GM12875 (cell line): ENCODE data around the gene MDFIC.

Experiments
- H3K4me3 ChIP-seq: one replicate; pipeline ENCODE4 v1.5.1; 2011; ENCODE audit warnings: low read depth, low read length, control low read depth
- CTCF ChIP-seq: IDR thresholded peaks from 2 replicates; pipeline ENCODE4 v1.5.1; 2011; ENCODE audit warnings: low read depth, mild to moderate bottlenecking, control low read depth, inconsistent platforms, low read length, moderate library complexity, borderline replicate concordance; ENCODE audit not compliant: insufficient read depth

MDFIC gene

GRCh38 chr7:114966156-114966555 lies 44.3 kb downstream of the MDFIC start:
- no peak for TF ChIP-seq CTCF
- H3K4me3 ChIP-seq, result no peak overlapping the region

GRCh38 chr7:114969096-114969495 lies 47.2 kb downstream of the MDFIC start:
- no peak overlapping the region for H3K4me3 ChIP-seq
- TF ChIP-seq CTCF, result no peak

GRCh38 chr7:114970308-114970707 lies 48.4 kb downstream of the MDFIC start:
- H3K4me3 ChIP-seq, result no peak overlapping the region
- no peak for TF ChIP-seq CTCF

- no peak for TF ChIP-seq CTCF
- no peak overlapping the region for H3K4me3 ChIP-seq
These were observed 48.8 kb downstream of the MDFIC start for GRCh38 chr7:114970732-114971131.

GRCh38 chr7:114972567-114972966 lies 50.7 kb downstream of the MDFIC start:
- no peak overlapping the region for H3K4me3 ChIP-seq
- TF ChIP-seq CTCF, result no peak

- no peak overlapping the region for H3K4me3 ChIP-seq
- no peak for TF ChIP-seq CTCF
These were observed 51.3 kb downstream of the MDFIC start for GRCh38 chr7:114973147-114973546.

GRCh38 chr7:114975401-114975800 lies 53.5 kb downstream of the MDFIC start:
- H3K4me3 ChIP-seq, result no peak overlapping the region
- no peak for TF ChIP-seq CTCF
